HepG2 (cell line): ENCODE results near the gene CFD. TPM values are rescaled to one million over a fixed set of nuclear protein-coding genes. Genes with fewer than 3 reads are reported as not detected.
A peak's percentile ranks its signal among the peaks of the same experiment; 100 is the strongest.

Experiments used
- ATAC-seq: fragments of 200-7000 bp; cut with Tn5 transposase; 3 replicates; pipeline ENCODE4 v1.9.1; 2020; ENCODE audit warnings: mild to moderate bottlenecking, moderate library complexity
- BruUV-seq: library from RNA; stranded (reverse); fragments of 400-500 nt; replicated peaks from 2 replicates; lab custom pipeline; 2021; lab: Mats Ljungman, UMichigan
- CTCF ChIA-PET: fragments of 300-600 bp; formaldehyde crosslinking; extraction: SDS; loops from one replicate; lab custom pipeline; 2021; ENCODE audit warnings: low total read pairs, inconsistent platforms, low intra/inter-chr PET ratio; lab: Yijun Ruan, JAX
- POLR2A ChIA-PET: fragments of 350-600 bp; sonication (Branson Sonifier 250); formaldehyde crosslinking; loops from one replicate; lab custom pipeline; 2020; ENCODE audit warnings: antibody characterized with exemption, inconsistent platforms; lab: Yijun Ruan, JAX
- DNase-seq: peaks from one replicate; pipeline ENCODE4 v3.0.0-alpha.2; 2015; ENCODE audit warnings: low spot score
- FAIRE-seq: peaks from 3 replicates; lab custom pipeline; 2011; peaks lifted over from hg19 to GRCh38; lab: Jason Lieb, UNC
- H2AFZ ChIP-seq: one replicate; pipeline ENCODE4 v1.6.1; 2011; ENCODE audit warnings: low read length, inconsistent platforms
- H3K27ac ChIP-seq: fragments of 300-600 bp; 3 replicates; pipeline ENCODE4 v1.8.0; 2011; ENCODE audit warnings: mixed run types, mild to moderate bottlenecking, mixed read lengths, low read length, inconsistent platforms; ENCODE audit not compliant: insufficient read depth; ENCODE audit errors: extremely low read length
- H3K27me3 ChIP-seq, 2 experiments: fragments of 200-600 bp in 1 of 2; 2 replicates in 1 of 2; 3 replicates in 1 of 2; pipeline versions ENCODE4 v1.6.0 to v1.8.0; 2011; ENCODE audit warnings: low read length in 2 of 2, mild to moderate bottlenecking in 2 of 2, moderate library complexity in 2 of 2, inconsistent platforms in 1 of 2; ENCODE audit not compliant: insufficient read depth in 2 of 2, control insufficient read depth in 1 of 2
- H3K36me3 ChIP-seq, 2 experiments: fragments of 200-600 bp in 1 of 2; replicated peaks in 1 of 2; 2 replicates in 1 of 2; 3 replicates in 1 of 2; pipeline versions ENCODE4 v1.5.1 to v1.8.0; 2011; ENCODE audit warnings: low read length in 2 of 2, inconsistent platforms in 1 of 2; ENCODE audit not compliant: insufficient read depth in 2 of 2, control insufficient read depth in 1 of 2
- H3K4me1 ChIP-seq: 2 replicates; pipeline ENCODE4 v1.5.1; 2012; ENCODE audit warnings: low read length, inconsistent platforms; ENCODE audit not compliant: insufficient read depth
- H3K4me2 ChIP-seq: 2 replicates; pipeline ENCODE4 v1.6.0; 2011; ENCODE audit warnings: low read depth, low read length, inconsistent platforms
- H3K4me3 ChIP-seq, 3 experiments: fragments of 200-600 bp in 1 of 3; sonication (generic), shearing (Covaris generic) in 1 of 3; replicated peaks in 1 of 3; 2 replicates each; pipeline ENCODE4 v1.5.1; 2011 to 2016; ENCODE audit warnings: low read length in 3 of 3, inconsistent platforms in 2 of 3, low read depth in 2 of 3, mild to moderate bottlenecking in 2 of 3, control low read depth in 1 of 3, mixed read lengths in 1 of 3; ENCODE audit not compliant: insufficient read depth in 1 of 3
- H3K79me2 ChIP-seq: one replicate; pipeline ENCODE4 v1.6.1; 2011; ENCODE audit warnings: low read length, inconsistent platforms; ENCODE audit not compliant: insufficient read depth
- H3K9ac ChIP-seq: 2 replicates; pipeline ENCODE4 v1.6.0; 2011; ENCODE audit warnings: mild to moderate bottlenecking, low read depth, low read length, inconsistent platforms; ENCODE audit not compliant: insufficient read depth
- H3K9me3 ChIP-seq: 2 replicates; pipeline ENCODE4 v1.5.1; 2012; ENCODE audit warnings: mild to moderate bottlenecking, low read length
- H4K20me1 ChIP-seq: 2 replicates; pipeline ENCODE4 v1.6.0; 2011; ENCODE audit warnings: inconsistent platforms, mild to moderate bottlenecking, low read length, moderate library complexity; ENCODE audit not compliant: insufficient read depth
- ZNF407 ChIP-seq: sonication (generic); formaldehyde crosslinking; IDR thresholded peaks from one replicate; pipeline ENCODE4 v1.5.1; 2020; ENCODE audit warnings: mild to moderate bottlenecking, missing genetic modification reagents; ENCODE audit errors: not compliant biosample characterization
- ZNF782 ChIP-seq: sonication (generic); formaldehyde crosslinking; IDR thresholded peaks from 2 replicates; pipeline ENCODE4 v1.4.0; 2020; ENCODE audit warnings: missing genetic modification reagents, mild to moderate bottlenecking, borderline replicate concordance
- WGBS: methylation state at CpG from one replicate; pipeline ENCODE4 v1.1.6; 2017; ENCODE audit warnings: low lambda C conversion rate; 5-methylcytosine and 5-hydroxymethylcytosine counted together
- in situ Hi-C: cut with HindIII; loops from 2 replicates; pipeline ENCODE4 v1.10.0; 2017; ENCODE audit warnings: low pct_unique_long_range_greater_than_20kb; ENCODE audit not compliant: extremely low pct_ligation_motif_present
- intact Hi-C: fragments of 100-400 bp; cut with micrococcal nuclease; formaldehyde crosslinking; loops from one replicate; pipeline ENCODE4 v1.10.0; 2022; ENCODE audit not compliant: unreplicated experiment
- polyA plus RNA-seq, 8 experiments: library from polyadenylated mRNA; depleted of rRNA in 3 of 8; stranded (reverse) in 7 of 8; unstranded in 1 of 8; fragments of >200 nt; fragmentation: Illumina TruSeq in 4 of 8; extraction: Trizol in 4 of 8; gene quantifications; 2 replicates each; pipeline versions ENCODE4 v1.2.1 to v1.2.3, GENCODE V29; 2011 to 2016; ENCODE audit warnings: low read depth in 4 of 8, missing spikeins in 1 of 8, mixed read lengths in 1 of 8; ENCODE audit not compliant: insufficient read depth in 1 of 8
- total RNA-seq, 5 experiments: library from RNA; depleted of rRNA; stranded (reverse); fragments of >200 nt; fragmentation: Illumina TruSeq; extraction: Trizol; gene quantifications; 2 replicates each; pipeline ENCODE4 v1.2.3, GENCODE V29; 2016; ENCODE audit warnings: low read depth in 1 of 5
- TF ChIP-seq, protein P1 (sequence below): sonication (generic); formaldehyde crosslinking; IDR thresholded peaks from 2 replicates; pipeline ENCODE4 v1.4.0; 2020; ENCODE audit warnings: missing genetic modification reagents
- TF ChIP-seq, protein P2 (sequence below): sonication (generic); formaldehyde crosslinking; IDR thresholded peaks from 2 replicates; pipeline ENCODE4 v1.8.0; 2022; ENCODE audit warnings: mild to moderate bottlenecking, missing genetic modification reagents

Gene CFD
- total and polyA plus RNA-seq, 2 of the 13 experiments (the other 11 are each of a cell fraction or from before 2014, with no cell fraction given) = 2.3 to 4.6 TPM

- peak; percentile 39 for TF ChIP-seq ZNF407 (CRISPR knock-in tag)
Measured at GRCh38 chr19:843180-843835, 16.2 kb upstream of the CFD start (continued).

DNA sequence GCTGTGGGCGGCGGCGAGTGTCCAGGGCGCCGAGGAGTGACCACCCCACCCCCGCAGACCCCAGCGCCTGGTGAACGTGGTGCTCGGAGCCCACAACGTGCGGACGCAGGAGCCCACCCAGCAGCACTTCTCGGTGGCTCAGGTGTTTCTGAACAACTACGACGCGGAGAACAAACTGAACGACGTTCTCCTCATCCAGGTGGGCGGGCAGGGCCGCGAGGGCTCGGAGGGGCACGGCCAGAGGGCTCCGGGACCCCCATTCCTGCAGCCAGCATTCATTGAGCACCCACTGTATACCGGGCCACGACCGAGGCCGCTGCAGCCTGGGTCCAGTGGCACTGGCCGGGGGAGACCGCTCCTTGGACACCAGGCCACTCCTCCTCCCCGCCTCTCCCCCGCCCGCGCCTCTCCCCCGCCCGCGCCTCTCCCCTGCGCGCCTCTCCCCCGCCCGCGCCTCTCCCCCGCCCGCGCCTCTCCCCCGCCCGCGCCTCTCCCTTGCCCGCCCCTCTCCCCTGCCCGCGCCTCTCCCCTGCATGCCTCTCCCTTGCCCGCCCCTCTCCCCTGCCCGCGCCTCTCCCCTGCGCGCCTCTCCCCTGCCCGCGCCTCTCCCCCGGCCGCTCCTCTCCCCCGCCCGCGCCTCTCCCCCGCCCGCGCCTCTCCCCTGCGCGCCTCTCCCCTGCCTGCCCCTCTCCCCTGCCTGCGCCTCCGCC lies 15.5 kb upstream of the CFD start:
- no peak overlapping the region for H3K9ac ChIP-seq
- intact Hi-C loops (no loop called here), in situ Hi-C loops (no loop called here)
- H2AFZ ChIP-seq = no peak overlapping the region
- H3K4me3 ChIP-seq = peak overlapping the region in 2 of 3 experiments; percentile 19 to 64; a peak in 3 of 6 replicates
- H3K36me3 ChIP-seq = no peaks in the 10 kb centered on the region
- peaks cover 18 to 73% of the 10 kb centered on the region in 2 experiments for H3K27me3 ChIP-seq
- H3K4me1 ChIP-seq = peaks cover 29% of the 10 kb centered on the region
- H3K4me2 ChIP-seq = peak overlapping the region; percentile 71
- H4K20me1 ChIP-seq = no peaks in the 10 kb centered on the region
- no TSS peak for BruUV-seq
- POLR2A ChIA-PET = no interaction called here
- H3K79me2 ChIP-seq = no peaks in the 10 kb centered on the region
- ATAC-seq (no peak; the same call in 2 of the 3 replicates), DNase-seq (no peak), FAIRE-seq (no peak)
- H3K9me3 ChIP-seq = no peaks in the 10 kb centered on the region
- H3K27ac ChIP-seq = no peak overlapping the region
- CTCF ChIA-PET = no interaction called here
- WGBS = 10% methylated on average over 25 of the region's 70 CpGs
- TF ChIP-seq, protein P1, sequence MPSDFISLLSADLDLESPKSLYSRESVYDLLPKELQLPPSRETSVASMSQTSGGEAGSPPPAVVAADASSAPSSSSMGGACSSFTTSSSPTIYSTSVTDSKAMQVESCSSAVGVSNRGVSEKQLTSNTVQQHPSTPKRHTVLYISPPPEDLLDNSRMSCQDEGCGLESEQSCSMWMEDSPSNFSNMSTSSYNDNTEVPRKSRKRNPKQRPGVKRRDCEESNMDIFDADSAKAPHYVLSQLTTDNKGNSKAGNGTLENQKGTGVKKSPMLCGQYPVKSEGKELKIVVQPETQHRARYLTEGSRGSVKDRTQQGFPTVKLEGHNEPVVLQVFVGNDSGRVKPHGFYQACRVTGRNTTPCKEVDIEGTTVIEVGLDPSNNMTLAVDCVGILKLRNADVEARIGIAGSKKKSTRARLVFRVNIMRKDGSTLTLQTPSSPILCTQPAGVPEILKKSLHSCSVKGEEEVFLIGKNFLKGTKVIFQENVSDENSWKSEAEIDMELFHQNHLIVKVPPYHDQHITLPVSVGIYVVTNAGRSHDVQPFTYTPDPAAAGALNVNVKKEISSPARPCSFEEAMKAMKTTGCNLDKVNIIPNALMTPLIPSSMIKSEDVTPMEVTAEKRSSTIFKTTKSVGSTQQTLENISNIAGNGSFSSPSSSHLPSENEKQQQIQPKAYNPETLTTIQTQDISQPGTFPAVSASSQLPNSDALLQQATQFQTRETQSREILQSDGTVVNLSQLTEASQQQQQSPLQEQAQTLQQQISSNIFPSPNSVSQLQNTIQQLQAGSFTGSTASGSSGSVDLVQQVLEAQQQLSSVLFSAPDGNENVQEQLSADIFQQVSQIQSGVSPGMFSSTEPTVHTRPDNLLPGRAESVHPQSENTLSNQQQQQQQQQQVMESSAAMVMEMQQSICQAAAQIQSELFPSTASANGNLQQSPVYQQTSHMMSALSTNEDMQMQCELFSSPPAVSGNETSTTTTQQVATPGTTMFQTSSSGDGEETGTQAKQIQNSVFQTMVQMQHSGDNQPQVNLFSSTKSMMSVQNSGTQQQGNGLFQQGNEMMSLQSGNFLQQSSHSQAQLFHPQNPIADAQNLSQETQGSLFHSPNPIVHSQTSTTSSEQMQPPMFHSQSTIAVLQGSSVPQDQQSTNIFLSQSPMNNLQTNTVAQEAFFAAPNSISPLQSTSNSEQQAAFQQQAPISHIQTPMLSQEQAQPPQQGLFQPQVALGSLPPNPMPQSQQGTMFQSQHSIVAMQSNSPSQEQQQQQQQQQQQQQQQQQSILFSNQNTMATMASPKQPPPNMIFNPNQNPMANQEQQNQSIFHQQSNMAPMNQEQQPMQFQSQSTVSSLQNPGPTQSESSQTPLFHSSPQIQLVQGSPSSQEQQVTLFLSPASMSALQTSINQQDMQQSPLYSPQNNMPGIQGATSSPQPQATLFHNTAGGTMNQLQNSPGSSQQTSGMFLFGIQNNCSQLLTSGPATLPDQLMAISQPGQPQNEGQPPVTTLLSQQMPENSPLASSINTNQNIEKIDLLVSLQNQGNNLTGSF (CRISPR knock-in tag) = no peak
- TF ChIP-seq, protein P2, sequence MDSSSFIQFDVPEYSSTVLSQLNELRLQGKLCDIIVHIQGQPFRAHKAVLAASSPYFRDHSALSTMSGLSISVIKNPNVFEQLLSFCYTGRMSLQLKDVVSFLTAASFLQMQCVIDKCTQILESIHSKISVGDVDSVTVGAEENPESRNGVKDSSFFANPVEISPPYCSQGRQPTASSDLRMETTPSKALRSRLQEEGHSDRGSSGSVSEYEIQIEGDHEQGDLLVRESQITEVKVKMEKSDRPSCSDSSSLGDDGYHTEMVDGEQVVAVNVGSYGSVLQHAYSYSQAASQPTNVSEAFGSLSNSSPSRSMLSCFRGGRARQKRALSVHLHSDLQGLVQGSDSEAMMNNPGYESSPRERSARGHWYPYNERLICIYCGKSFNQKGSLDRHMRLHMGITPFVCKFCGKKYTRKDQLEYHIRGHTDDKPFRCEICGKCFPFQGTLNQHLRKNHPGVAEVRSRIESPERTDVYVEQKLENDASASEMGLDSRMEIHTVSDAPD (CRISPR knock-in tag) = no peak
- TF ChIP-seq ZNF782 (CRISPR knock-in tag) = no peak
